Measurements from ENCODE around the gene PBX1.

- TF ChIP-seq POLR2AphosphoS5 (IDR thresholded peaks at IDR 0.05; ENCODE audit: low read depth, low read length) (no peak), POLR2A (IDR thresholded peaks at IDR 0.05; ENCODE audit: low read depth, low read length) (no peak), TAF1 (IDR thresholded peaks at IDR 0.05; ENCODE audit: low read depth, low read length) (no peak), SPI1 (IDR thresholded peaks at IDR 0.05; ENCODE audit: low read depth, low read length) (no peak), POU2F2 (IDR thresholded peaks at IDR 0.05; ENCODE audit: low read depth, low read length) (no peak)
These were observed 29.7 kb downstream of the PBX1 start for GRCh38 chr1:164588516-164589341.

Data from GM12891 (cell line).